Adipose tissue (tissue), 3 donors: Measurements from ENCODE around the gene NUMB. TPM values are rescaled to one million over a fixed set of nuclear protein-coding genes. Genes with fewer than 3 reads are reported as not detected.
"Not testable (repeated sequence)": the region's sequence is repeated elsewhere in the genome, so short reads cannot be mapped to it uniquely, and the experiment has no call there.

Source experiments
- H3K27ac ChIP-seq: one replicate; pipeline ENCODE4 v1.5.1; 2013; ENCODE audit warnings: low read depth, low read length
- WGBS, 3 donors: extraction: QIAGEN DNeasy Blood & Tissue Kit; methylation state at CpG; one replicate each; pipeline ENCODE4 v1.1.7; 2013; 5-methylcytosine and 5-hydroxymethylcytosine counted together
- polyA plus RNA-seq, 3 donors: library from polyadenylated mRNA; stranded (reverse); fragments of 200-250 nt; gene quantifications; one replicate each; pipeline ENCODE4 v1.2.3, GENCODE V29; 2013
- donor health status: healthy with polysubstance abuse.
- donor health status: Bipolar disorder and iron deficiency.
- donor health status: healthy.

The NUMB gene
- polyA plus RNA-seq, 3 donors, result 18.4 to 39.4 (median 33.5) TPM

GRCh38 chr14:73381380-73382013 is 76.8 kb downstream of the NUMB start:
- WGBS, 3 donors, result 92 to 94% (median 93%) methylated on average over 2 of the region's 2 CpGs
- H3K27ac ChIP-seq, result no peak overlapping the region

GRCh38 chr14:73376585-73376984 is 81.8 kb downstream of the NUMB start:
- no peak overlapping the region for H3K27ac ChIP-seq

- WGBS, 3 donors, result 44 to 91% (median 51%) methylated on average over 1 of the region's 1 CpG
- H3K27ac ChIP-seq, result no peak overlapping the region
Measured at GRCh38 chr14:73375861-73376260, 82.5 kb downstream of the NUMB start.

- H3K27ac ChIP-seq, result no peak overlapping the region
- WGBS, 3 donors, result 68 to 100% (median 98%) methylated on average over 1 of the region's 1 CpG
Measured at GRCh38 chr14:73374218-73374617, 84.1 kb downstream of the NUMB start.

DNA sequence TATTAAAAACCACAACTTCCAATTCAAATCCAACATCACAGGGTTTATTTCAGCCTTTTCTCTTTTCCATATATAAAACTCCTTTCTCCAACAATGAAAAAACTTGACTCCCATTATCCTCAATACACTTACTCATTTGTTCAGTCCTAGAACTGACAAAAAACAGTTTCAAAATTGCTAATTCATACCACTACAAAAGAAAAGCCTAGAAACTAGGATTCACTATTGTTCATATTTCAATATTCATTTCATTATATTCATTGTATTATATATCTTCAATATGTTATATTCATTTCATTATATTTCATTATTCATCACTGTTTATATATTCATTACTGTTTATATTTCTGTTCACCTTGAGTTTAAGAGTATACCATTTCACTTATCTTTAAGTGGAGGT is 85.8 kb downstream of the NUMB start:
- H3K27ac ChIP-seq, result no peak overlapping the region

DNA sequence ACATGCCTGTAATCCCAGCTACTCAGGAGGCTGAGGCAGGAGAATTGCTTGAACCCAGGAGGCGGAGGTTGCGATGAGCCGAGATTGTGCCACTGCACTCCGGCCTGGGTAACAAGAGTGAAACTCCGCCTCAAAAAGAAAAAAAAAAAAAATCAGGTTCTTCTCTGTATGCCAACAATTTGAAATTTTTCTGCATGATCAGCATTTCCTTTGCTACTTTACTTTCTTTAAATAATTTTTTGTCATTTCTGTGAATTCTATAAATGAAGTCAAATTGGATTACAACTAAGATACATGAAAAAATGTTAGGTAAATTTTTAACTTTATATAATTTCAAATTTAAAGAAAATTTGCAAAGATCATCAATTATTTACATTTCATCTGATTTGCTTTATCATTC is 87.8 kb downstream of the NUMB start:
- WGBS, 3 donors, result 95 to 97% (median 95%) methylated on average over 5 of the region's 5 CpGs
- no peak overlapping the region for H3K27ac ChIP-seq

DNA sequence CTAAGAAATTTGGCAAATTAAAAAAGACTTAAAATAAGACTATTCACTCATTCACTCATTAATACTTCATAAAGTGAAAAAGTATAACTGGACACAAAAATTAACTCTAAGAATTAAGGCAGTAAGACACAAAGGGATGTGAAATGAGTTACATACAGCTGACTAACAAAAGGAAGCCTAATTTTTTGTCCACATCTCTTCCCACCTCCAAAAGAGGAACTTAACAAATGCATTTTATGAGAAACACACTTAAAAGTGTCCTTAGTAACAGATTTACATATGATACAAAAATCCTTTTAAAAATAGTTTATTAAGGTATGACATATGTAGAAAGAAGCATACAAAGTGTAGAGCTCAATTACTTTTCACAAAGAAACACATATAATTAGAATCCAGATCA is 88.9 kb downstream of the NUMB start:
- no peak overlapping the region for H3K27ac ChIP-seq

DNA sequence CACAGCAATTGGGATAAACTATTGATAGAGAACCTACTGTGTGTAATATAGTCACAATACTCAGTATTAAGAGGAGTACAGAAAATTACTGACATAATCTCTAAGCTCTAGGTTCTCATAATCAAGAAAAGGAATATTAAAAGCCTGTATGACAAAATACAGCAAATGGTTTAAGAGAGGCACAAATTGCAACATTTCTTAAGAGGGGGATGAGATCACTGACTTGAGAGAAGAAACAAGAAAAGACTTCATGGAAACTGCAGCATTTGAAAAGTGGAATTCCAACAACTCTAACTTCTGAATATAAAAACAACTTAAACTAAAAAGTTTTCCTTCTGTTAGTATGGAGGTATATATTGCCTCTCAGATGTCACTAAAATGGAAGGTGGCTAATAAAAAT is 89.7 kb downstream of the NUMB start:
- no peak overlapping the region for H3K27ac ChIP-seq

- H3K27ac ChIP-seq, result no peak overlapping the region
- WGBS, 3 donors, result 17 to 61% (median 57%) methylated on average over 1 of the region's 1 CpG
Measured at GRCh38 chr14:73365727-73366126, 92.6 kb downstream of the NUMB start.

DNA sequence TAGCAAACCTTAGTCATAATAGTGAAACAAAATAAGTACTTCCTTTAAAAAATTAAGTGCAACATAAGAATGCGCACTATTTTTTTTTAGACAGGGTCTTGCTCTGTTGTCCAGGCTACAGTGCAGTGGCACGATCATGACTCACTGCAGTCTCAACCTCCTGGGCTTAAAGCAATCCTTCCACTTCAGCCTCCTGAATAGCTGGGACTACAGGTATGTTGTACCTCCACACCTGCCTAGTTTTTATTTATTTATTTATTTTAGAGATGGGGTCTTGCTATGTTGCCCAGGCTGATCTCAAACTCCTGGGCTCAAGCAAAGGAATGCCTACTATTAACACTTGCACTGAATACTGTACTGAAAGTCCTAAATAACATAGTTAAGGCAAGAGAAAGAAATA is 93.8 kb downstream of the NUMB start:
- WGBS, 3 donors, result 93 to 97% (median 96%) methylated on average over 2 of the region's 2 CpGs
- no peak overlapping the region for H3K27ac ChIP-seq

DNA sequence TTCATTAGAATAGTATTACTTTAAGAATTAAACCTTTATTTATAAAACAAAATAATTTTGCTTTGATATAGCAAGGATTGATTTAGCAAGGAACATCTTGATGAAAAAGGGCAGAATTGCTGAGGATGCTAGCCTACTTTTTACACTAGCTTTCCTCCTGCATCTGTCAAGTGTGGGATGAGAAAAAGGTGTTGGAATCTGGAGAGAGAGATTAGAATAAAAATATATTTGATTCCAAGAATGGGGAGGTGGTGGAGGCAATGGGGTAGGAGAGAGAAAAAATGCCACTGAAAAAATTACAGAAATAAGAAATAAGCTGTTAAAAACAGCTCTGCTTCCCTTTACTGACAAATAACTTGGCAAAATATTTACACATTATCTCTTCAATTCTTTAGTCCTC is 98.9 kb downstream of the NUMB start:
- no peak overlapping the region for H3K27ac ChIP-seq

DNA sequence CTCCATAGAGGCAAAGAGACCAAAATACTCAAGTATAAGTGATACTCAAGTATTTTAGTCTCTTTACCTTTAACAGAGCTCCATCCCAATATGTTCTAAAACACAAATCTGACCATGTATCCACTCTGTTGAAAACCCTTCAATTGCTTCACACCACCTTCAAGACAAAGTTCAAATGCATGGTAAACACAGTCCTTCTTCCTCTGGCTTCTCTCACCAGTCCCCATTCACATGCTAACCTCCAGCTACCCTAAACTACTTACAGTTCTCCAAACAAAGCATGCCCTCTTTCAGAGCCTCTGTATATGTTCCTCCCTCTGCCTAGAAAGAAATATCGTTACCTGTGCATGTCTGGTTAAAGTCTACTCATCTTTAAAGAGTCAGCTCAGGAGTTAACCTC is 100.2 kb downstream of the NUMB start:
- 63 to 92% (median 82%) methylated on average over 1 of the region's 1 CpG for WGBS, 3 donors
- H3K27ac ChIP-seq, result no peak overlapping the region

DNA sequence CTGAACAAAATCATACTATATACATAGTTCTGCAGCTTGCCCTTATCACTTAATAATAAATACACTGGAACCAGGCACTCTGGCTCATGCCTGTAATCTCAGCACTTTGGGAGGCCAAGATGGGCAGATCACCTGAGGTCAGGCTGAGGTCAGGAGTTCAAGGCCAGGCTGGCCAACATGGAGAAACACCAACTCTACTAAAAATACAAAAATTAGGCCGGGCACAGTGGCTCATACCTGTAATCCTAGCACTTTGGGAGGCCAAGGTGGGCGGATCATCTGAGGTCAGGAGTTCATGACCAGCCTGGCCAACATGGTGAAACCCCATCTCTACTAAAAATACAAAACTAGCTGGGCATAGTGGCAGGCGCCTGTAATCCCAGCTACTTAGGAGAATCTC is 109.3 kb downstream of the NUMB start:
- 85 to 94% (median 91%) methylated on average over 3 of the region's 3 CpGs for WGBS, 3 donors
- not testable (repeated sequence) for H3K27ac ChIP-seq

DNA sequence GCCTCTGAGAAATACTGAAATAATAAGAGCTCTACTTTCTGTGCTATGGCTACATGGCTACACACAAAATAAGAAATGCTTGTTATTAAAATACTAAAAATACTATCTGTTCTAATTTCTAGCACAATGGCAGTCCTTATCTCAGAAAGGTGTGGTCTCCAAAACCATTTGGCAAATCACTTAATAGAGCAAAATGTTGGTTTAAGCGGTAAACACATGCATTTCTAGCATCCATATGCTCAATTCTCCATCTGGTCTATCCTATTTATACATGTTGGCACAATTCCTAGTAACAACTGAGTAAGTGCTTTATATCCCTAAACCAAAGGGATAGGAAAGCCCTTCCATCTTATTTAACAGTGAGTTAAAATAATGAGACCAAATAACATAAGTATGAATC is 114.0 kb downstream of the NUMB start:
- 77 to 89% (median 79%) methylated on average over 1 of the region's 1 CpG for WGBS, 3 donors
- H3K27ac ChIP-seq, result no peak overlapping the region

DNA sequence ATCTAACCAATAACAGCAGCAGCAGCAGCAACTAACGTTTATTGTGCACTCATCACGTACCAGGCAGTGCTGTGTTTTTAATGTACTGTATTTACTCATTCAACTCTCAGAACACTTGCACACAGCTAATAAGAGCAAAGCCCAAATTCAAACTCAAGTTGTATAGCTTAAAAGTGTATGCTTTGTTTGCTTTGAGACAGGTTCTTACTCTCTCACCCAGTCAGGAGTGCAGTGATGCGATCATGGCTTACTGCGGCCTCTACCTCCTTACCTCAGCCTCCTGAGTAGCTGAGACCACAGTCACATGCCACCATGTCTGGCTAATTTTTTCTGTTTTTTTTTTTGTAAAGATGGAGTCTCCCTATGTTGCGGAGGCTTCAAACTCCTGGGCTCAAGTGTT is 115.7 kb downstream of the NUMB start:
- 81 to 93% (median 87%) methylated on average over 5 of the region's 5 CpGs for WGBS, 3 donors
- no peak overlapping the region for H3K27ac ChIP-seq

GRCh38 chr14:73339846-73340595 is 118.3 kb downstream of the NUMB start:
- H3K27ac ChIP-seq, result no peak overlapping the region
- 87 to 91% (median 88%) methylated on average over 6 of the region's 6 CpGs for WGBS, 3 donors

DNA sequence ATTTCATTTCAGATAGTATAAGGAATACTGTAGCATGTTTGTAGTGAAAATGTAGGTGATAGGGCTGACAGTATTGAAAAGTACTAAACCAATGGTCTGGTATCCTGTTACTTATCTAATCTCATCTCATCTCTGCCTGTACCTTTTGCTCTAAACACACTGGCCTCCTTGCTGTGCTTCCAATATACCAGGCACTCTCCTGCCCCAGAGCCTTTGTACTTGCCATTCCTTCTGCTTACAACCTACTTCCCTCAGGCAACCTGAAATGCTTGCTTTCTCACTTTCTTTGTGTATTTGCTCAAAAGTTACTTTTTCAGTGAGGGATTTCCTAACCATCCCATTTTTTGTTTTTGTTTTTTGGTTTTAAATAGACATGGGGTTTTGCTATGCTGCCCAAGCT is 119.1 kb downstream of the NUMB start:
- H3K27ac ChIP-seq, result no peak overlapping the region

- WGBS, 3 donors, result 77 to 91% (median 88%) methylated on average over 1 of the region's 1 CpG
- H3K27ac ChIP-seq, result no peak overlapping the region
Measured at GRCh38 chr14:73338551-73338950, 119.8 kb downstream of the NUMB start.

GRCh38 chr14:73333031-73333430 is 125.3 kb downstream of the NUMB start:
- 95 to 98% (median 97%) methylated on average over 2 of the region's 2 CpGs for WGBS, 3 donors
- H3K27ac ChIP-seq, result no peak overlapping the region

GRCh38 chr14:73325630-73326299 is 132.6 kb downstream of the NUMB start:
- no peak overlapping the region for H3K27ac ChIP-seq

More at GRCh38 chr14:73325630-73326299, 132.6 kb downstream of the NUMB start:
- 89 to 94% (median 91%) methylated on average over 1 of the region's 1 CpG for WGBS, 3 donors
